GM10248 (cell line): ENCODE results near the gene EID3.

ENCODE experiments used
- CTCF ChIA-PET: fragments of 300-600 bp; sonication (Branson Sonifier 250); formaldehyde crosslinking; extraction: SDS; loops from one replicate; lab custom pipeline; 2021; ENCODE audit warnings: antibody characterized with exemption; lab: Yijun Ruan, JAX
- POLR2A ChIA-PET: fragments of 350-650 bp; sonication (Branson Sonifier 250); formaldehyde crosslinking; extraction: SDS; loops from one replicate; lab custom pipeline; 2020; ENCODE audit warnings: antibody characterized with exemption; lab: Yijun Ruan, JAX
- DNase-seq: peaks from one replicate; pipeline ENCODE4 v3.0.0; 2012; ENCODE audit errors: extremely low spot score
- TF ChIP-seq, protein P1 (sequence below): IDR thresholded peaks from 2 replicates; pipeline ENCODE4 v1.5.1; 2012; ENCODE audit warnings: mild to moderate bottlenecking, low read depth; ENCODE audit errors: extremely low read depth, missing control alignments, control extremely low read depth

EID3 gene

DNA sequence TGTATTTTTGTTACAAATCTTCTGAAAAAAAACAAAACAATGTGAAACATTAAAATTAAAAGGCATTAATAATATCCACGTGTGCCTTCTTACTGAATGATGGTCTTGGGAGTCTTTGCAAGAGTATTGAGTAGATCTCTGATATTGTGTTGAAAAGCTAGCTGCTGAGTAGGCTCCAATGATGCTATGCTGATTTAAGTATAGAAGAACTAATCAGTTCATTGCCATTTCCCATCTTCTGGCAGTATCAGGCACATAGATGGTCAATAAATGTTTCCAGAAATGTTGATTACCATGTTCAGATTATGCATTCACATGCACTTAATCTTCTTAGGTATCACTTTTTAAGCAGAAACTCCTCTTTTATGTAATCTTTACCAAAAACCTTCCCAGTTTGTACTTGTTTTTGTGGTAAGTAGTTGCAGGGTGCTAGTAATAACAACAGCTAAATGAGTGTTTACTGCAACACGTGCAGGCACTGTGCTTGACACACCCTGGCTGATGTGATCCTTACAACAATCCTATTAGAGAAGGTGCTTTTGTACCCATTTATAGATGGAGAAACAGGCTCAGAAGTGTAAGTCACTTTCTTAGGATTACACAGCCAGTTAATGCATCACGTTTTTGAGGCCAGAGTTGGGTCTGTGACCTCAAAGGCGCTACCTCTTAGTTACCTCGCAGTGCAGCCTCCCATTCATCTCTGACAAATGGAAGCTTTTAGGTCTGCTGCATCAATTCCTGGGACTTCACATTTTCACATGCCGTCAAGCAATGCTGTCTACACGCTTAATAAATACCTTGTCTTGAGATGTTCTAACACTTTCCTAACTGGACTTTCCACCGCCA, 46.9 kb downstream of the EID3 start:
- POLR2A ChIA-PET = no interaction called here
- CTCF ChIA-PET = interaction anchor here (1.0 to 2.5 kb wide), 2 partner anchors 8 to 14 kb away, joined by 4 to 6 read pairs; no protein-coding TSS in a partner anchor
- DNase-seq = no peak
- TF ChIP-seq, protein P1, sequence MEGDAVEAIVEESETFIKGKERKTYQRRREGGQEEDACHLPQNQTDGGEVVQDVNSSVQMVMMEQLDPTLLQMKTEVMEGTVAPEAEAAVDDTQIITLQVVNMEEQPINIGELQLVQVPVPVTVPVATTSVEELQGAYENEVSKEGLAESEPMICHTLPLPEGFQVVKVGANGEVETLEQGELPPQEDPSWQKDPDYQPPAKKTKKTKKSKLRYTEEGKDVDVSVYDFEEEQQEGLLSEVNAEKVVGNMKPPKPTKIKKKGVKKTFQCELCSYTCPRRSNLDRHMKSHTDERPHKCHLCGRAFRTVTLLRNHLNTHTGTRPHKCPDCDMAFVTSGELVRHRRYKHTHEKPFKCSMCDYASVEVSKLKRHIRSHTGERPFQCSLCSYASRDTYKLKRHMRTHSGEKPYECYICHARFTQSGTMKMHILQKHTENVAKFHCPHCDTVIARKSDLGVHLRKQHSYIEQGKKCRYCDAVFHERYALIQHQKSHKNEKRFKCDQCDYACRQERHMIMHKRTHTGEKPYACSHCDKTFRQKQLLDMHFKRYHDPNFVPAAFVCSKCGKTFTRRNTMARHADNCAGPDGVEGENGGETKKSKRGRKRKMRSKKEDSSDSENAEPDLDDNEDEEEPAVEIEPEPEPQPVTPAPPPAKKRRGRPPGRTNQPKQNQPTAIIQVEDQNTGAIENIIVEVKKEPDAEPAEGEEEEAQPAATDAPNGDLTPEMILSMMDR = no peak

DNA sequence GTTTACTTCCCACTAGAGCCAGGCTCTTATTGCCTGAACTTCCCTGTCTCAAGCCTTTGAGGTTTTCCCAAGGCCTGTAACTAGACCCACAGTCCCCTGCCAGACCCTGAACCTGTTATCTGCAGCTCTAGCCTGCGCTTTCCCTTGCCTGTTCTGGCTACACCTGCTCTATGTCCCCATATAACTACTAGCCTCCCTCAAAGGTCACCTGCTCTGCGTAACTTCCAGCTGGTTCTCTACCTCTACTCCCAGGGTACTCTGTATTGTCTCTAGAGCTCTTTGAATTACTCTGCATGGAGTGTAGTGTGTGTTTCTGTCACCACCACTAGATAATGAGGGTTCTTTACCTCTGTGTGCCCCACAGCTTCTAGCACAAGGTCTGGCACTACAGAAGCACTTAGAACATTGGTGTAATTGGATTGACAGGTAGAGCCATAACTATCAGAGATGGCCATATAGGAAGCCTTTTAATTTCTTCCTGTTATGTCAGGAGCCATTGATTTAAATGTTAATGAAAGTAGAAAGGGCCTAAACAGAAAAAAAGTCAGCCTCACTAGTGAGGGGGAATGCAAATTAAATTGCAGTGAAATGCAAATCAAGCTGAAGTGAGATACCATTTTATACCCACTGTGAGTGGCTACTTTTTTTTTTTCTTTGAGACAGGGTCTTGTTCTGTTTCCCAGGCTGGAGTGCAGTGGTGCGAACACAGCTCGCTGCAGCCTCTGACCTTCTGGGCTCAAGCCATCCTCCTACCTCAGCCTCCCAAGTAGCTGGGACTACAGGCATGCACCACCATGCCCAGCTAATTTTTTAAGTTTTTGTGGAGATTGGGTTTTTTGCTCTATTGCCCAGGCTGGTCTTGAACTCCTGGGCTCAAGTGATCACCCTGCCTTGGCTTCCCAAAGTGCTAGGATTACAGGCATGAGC, 47.8 kb downstream of the EID3 start:
- DNase-seq = no peak
- ChIA-PET CTCF (interaction anchor here (1.0 to 2.5 kb wide), 2 partner anchors 9 to 15 kb away, joined by 4 to 6 read pairs; no protein-coding TSS in a partner anchor), POLR2A (no interaction called here)
- TF ChIP-seq, protein P1 = no peak

DNA sequence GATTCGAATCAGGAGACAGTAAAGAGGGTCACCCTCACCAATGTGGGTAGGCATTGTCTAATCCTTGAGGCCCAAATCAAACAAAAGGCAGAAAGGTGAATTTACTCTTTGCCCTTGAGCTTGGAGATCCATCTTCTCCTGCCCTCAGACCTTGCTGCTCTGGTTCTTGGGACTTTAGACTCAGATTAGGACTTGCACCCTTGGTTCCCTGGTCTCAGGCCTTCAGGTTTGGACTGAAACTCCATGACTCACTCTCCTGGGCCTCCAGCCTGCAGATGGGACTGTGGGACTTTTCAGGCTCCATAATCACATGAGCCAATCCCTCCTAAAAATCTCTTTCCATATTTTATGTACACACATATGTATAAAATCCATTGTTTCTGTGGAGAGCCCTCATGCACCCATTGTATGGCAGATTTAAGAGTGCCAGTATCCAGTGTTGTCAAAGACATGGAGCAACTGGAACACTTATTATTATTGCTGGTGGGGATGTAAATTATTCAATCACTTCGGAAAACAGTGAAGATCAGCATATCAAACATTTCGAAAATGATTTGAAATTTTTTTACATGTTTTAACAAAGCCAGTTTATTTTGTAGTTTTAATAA, 48.7 kb downstream of the EID3 start:
- ChIA-PET POLR2A (no interaction called here), CTCF (interaction anchor here (0.8 to 2.5 kb wide), 3 partner anchors 10 to 152 kb away, joined by 3 to 6 read pairs (median 3); no protein-coding TSS in a partner anchor)
- TF ChIP-seq, protein P1 = no peak
- no peak for DNase-seq

DNA sequence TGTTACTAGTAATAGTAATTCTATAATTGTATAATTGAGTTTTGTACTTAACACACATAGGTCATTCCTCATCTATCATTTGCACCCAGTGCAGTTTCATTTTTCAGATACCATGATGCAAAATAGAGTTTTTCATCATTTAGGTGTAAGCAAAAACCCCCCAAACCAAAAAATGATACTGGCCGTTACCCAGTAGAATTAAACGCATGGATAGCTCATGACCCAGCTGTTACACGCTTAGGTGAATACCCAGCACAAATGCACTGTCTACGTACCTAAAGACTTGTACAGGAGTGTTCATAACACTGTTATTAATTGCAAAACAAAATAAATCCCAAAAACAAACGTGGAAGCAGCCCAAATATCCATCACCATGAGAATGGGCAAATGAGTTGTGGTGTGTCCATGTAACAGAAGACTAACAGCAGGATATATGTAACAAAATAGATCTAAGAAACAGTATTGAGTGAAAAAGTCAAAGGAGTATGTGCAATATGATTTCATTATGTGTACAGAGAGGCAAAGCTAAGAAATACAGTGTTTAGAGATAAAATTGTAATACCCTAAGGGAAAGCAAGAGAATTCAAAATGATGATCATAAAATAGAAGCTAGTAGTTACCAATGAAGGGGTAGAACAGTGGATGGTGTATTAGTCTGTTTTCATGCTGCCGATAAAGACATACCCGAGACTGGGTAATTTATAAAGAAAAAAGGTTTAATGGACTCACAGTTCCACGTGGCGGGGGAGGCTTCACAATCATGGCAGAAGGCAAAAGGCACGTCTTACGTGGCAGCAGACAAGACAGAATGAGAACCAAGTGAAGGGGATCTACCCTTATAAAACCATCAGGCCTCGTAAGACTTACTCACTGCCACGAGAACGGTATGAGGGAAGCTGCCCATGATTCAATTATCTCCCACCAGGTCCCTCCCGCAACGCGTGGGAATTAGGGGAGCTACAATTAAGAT, 49.8 kb downstream of the EID3 start:
- no peak for DNase-seq
- TF ChIP-seq, protein P1 = no peak
- ChIA-PET CTCF (interaction anchor here (2.5 kb wide), 1 partner anchor 11 kb away, joined by 6 read pairs; no protein-coding TSS in a partner anchor), POLR2A (no interaction called here)

DNA sequence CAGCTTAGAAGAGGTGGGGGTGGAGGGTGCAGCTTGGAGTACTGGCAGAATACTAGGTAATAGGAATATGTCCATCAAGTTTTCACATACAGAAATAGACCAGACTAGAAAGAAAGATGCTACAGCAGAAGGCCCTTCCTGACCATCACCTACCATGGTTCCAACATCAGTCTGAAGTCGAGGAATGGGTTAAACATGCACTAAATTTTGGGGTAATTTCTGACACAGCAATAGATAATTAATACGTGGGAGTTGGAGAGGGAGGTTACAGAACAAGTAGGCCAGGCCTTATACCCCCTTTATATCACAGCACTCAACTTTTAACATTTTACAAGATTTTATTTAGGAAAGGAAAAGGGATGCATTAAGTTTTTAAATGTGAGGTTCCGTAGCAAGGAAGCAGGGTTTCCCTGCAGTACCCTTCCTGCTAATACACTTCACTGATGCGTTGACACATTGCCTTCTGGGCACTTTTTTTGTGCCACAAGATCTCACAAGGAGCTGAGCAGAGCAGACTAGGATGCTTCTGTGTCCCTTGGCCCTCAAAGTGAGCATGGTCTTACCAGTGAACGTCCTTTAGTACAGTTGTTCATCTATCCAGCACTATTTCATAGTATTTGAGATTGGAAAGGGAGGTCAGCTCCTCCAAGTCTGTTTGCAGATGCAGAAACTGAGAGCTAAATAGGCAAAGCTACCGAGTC, 50.8 kb downstream of the EID3 start:
- ChIA-PET POLR2A (no interaction called here), CTCF (interaction anchor here (0.7 kb wide), 1 partner anchor 27 kb away, joined by 3 read pairs; no protein-coding TSS in a partner anchor)
- DNase-seq = no peak
- TF ChIP-seq, protein P1 = no peak
